HG02981 (cell line): ENCODE data around the gene FASN.
A peak's percentile ranks its signal among the peaks of the same experiment; 100 is the strongest.

Experiments
- ATAC-seq: cut with Tn5 transposase; IDR thresholded peaks from one replicate; pipeline ENCODE4 v1.9.1; 2021; ENCODE audit warnings: mild to moderate bottlenecking, moderate library complexity; ENCODE audit not compliant: unreplicated experiment

FASN gene

GRCh38 chr17:82118168-82118814, 20.3 kb upstream of the FASN start:
- no peak for ATAC-seq

- ATAC-seq, result no peak
These were observed 19.4 kb upstream of the FASN start for GRCh38 chr17:82117139-82118090.

- ATAC-seq, result no peak
These were observed 18.2 kb upstream of the FASN start for GRCh38 chr17:82116246-82116645.

- no peak for ATAC-seq
These were observed 16.8 kb upstream of the FASN start for GRCh38 chr17:82114872-82115271.

GRCh38 chr17:82114447-82114846, 16.4 kb upstream of the FASN start:
- ATAC-seq, result no peak

- no peak for ATAC-seq
These were observed 15.9 kb upstream of the FASN start for GRCh38 chr17:82113941-82114340.

GRCh38 chr17:82113422-82113821, 15.4 kb upstream of the FASN start:
- no peak for ATAC-seq

GRCh38 chr17:82112914-82113311, 14.9 kb upstream of the FASN start:
- no peak for ATAC-seq

- no peak for ATAC-seq
These were observed 14.3 kb upstream of the FASN start for GRCh38 chr17:82112181-82112913.

GRCh38 chr17:82110298-82110697, 12.3 kb upstream of the FASN start:
- ATAC-seq, result no peak

- no peak for ATAC-seq
These were observed 11.0 kb upstream of the FASN start for GRCh38 chr17:82108961-82109475.

GRCh38 chr17:82108496-82108945, 10.5 kb upstream of the FASN start:
- no peak for ATAC-seq

GRCh38 chr17:82108038-82108437, 10.0 kb upstream of the FASN start:
- ATAC-seq, result no peak

- no peak for ATAC-seq
These were observed 9.4 kb upstream of the FASN start for GRCh38 chr17:82107341-82107860.

GRCh38 chr17:82106688-82107305, 8.8 kb upstream of the FASN start:
- ATAC-seq, result no peak

- peak; percentile 85 for ATAC-seq
These were observed 8.0 kb upstream of the FASN start for GRCh38 chr17:82105882-82106687.

GRCh38 chr17:82105417-82105881, 7.4 kb upstream of the FASN start:
- ATAC-seq, result no peak

GRCh38 chr17:82104797-82105416, 6.9 kb upstream of the FASN start:
- ATAC-seq, result no peak
